Measurements from ENCODE around the gene TAGLN.
"Not testable (repeated sequence)": the region's sequence is repeated elsewhere in the genome, so short reads cannot be mapped to it uniquely, and the experiment has no call there.

GRCh38 chr11:117183178-117183577 is 16.0 kb upstream of the TAGLN start:
- not testable (repeated sequence) for TF ChIP-seq CTCF, POLR2A (IDR thresholded peaks at IDR 0.05)
